Measurements from ENCODE around the gene POLR3GL.
A peak's percentile ranks its signal among the peaks of the same experiment; 100 is the strongest.

Gene POLR3GL

DNA sequence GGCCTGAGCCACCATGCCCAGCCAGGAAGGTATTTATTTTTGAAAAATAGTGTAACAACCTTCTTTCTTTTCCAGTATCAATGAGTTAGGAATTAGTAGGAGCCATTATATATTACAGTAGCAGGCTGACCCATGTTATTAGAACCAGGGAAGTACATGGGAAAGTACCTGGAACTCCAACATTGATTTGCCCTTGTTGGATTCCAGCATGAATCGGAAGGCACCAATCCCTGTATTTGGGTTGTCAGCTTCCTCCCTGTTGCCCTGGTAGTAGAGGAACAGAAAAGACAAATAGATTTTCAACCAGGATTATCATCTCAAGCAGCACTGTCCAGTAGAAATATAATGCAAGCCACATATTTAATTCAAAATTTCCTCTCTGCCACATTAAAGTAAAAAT lies 27.1 kb upstream of the POLR3GL start:
- DNase-seq (ENCODE audit: low read depth) = no peak
- no peak for TF ChIP-seq CTCF (conservative IDR thresholded peaks at IDR 0.05; ENCODE audit: control insufficient read depth, insufficient read depth, low read depth, low read length)
- no peak overlapping the region for H3K4me3 ChIP-seq (ENCODE audit: control insufficient read depth, low read depth, low read length)

DNA sequence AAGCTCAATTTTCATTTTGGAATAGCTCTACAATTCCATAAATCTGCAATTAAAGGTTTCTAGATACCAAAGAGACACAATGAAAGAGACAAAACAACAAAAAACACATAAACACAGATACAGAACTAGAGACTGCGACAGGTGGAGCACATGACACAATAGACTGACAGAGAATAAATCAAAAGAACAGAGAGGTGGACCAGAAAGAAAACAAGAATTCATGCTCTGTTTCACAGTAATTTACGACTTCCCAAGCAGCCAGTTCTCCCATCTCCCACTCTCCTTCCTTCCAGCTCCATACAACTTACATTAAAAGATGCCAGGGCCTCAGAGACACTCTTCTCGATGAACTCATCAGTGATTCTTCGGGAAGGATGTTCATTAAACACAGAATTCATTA lies 22.1 kb upstream of the POLR3GL start:
- TF ChIP-seq CTCF (conservative IDR thresholded peaks at IDR 0.05; ENCODE audit: control insufficient read depth, insufficient read depth, low read depth, low read length) = no peak
- H3K4me3 ChIP-seq (ENCODE audit: control insufficient read depth, low read depth, low read length) = no peak overlapping the region
- DNase-seq (ENCODE audit: low read depth) = no peak

DNA sequence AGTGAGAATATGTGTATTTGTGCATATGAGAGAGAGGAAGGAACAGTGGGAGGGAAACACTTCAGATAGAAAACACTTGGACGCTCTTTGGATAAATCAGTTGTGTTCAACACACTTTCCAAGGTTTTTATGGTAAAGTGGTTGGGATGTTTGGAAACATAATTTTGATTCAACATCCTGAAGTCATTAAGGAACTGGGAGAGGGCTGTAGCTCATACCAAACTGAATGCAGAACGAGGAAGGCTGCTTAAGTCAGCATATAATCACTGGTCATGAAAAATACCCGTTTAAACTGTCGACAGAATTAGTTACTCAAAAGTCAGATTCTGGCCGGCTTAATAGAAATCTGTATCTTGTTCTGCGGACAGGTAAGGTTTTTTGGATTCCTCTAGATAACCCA lies 21.6 kb upstream of the POLR3GL start:
- no peak for TF ChIP-seq CTCF (conservative IDR thresholded peaks at IDR 0.05; ENCODE audit: control insufficient read depth, insufficient read depth, low read depth, low read length)
- H3K4me3 ChIP-seq (ENCODE audit: control insufficient read depth, low read depth, low read length) = no peak overlapping the region
- DNase-seq (ENCODE audit: low read depth) = no peak

GRCh38 chr1:145944532-145944931 lies 20.0 kb upstream of the POLR3GL start:
- no peak overlapping the region for H3K4me3 ChIP-seq (ENCODE audit: control insufficient read depth, low read depth, low read length)
- no peak for DNase-seq (ENCODE audit: low read depth)
- no peak for TF ChIP-seq CTCF (conservative IDR thresholded peaks at IDR 0.05; ENCODE audit: control insufficient read depth, insufficient read depth, low read depth, low read length)

- no peak overlapping the region for H3K4me3 ChIP-seq (ENCODE audit: control insufficient read depth, low read depth, low read length)
- DNase-seq (ENCODE audit: low read depth) = no peak
- no peak for TF ChIP-seq CTCF (conservative IDR thresholded peaks at IDR 0.05; ENCODE audit: control insufficient read depth, insufficient read depth, low read depth, low read length)
Measured at GRCh38 chr1:145946477-145946986, 18.0 kb upstream of the POLR3GL start.

GRCh38 chr1:145947551-145947950 lies 16.9 kb upstream of the POLR3GL start:
- no peak for DNase-seq (ENCODE audit: low read depth)
- TF ChIP-seq CTCF (conservative IDR thresholded peaks at IDR 0.05; ENCODE audit: control insufficient read depth, insufficient read depth, low read depth, low read length) = no peak
- H3K4me3 ChIP-seq (ENCODE audit: control insufficient read depth, low read depth, low read length) = no peak overlapping the region

DNA sequence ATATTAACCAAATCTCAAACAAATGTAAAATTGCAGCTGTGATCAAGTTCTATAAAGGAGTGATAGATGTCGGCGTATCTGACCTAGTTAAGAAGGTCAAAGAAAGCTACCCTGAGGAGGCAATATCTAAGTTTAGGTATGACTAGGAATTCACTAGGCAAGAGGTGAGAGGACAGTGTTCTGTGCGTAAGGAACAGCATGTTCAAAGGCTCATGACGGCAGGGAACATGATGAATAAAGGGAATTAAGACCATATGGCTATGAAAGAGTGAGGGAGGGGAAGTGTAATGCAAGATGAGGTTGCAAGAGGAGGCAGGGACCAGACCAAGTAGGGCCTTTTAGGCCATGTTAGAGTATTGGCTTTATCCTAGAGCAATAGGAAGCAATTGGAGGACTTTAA lies 15.3 kb upstream of the POLR3GL start:
- no peak for TF ChIP-seq CTCF (conservative IDR thresholded peaks at IDR 0.05; ENCODE audit: control insufficient read depth, insufficient read depth, low read depth, low read length)
- DNase-seq (ENCODE audit: low read depth) = peak; percentile 99
- H3K4me3 ChIP-seq (ENCODE audit: control insufficient read depth, low read depth, low read length) = no peak overlapping the region
